HG03460 (cell line): ENCODE results near the gene DUS4L.

ENCODE experiments used
- ATAC-seq: cut with Tn5 transposase; IDR thresholded peaks from one replicate; pipeline ENCODE4 v1.9.1; 2021; ENCODE audit not compliant: unreplicated experiment

DUS4L gene

GRCh38 chr7:107579885-107580715 is 16.3 kb downstream of the DUS4L start, which contains the start of gene BCAP29:
Gene BCAP29 (plus strand): TSS chr7:107580246. CDS start chr7:107580773, 527 bp downstream.
- ATAC-seq: peak; percentile 92

GRCh38 chr7:107580716-107581383 is 17.1 kb downstream of the DUS4L start:
- no peak for ATAC-seq

GRCh38 chr7:107581387-107582013 is 17.7 kb downstream of the DUS4L start:
- no peak for ATAC-seq

GRCh38 chr7:107582875-107583274 is 19.1 kb downstream of the DUS4L start:
- ATAC-seq: no peak

GRCh38 chr7:107584716-107585115 is 20.9 kb downstream of the DUS4L start:
- ATAC-seq: no peak

- no peak for ATAC-seq
These were observed 24.9 kb downstream of the DUS4L start for GRCh38 chr7:107588529-107589130.

- no peak for ATAC-seq
These were observed 27.6 kb downstream of the DUS4L start for GRCh38 chr7:107591421-107591820.

- no peak for ATAC-seq
These were observed 28.7 kb downstream of the DUS4L start for GRCh38 chr7:107592361-107593024.

GRCh38 chr7:107593025-107593410 is 29.2 kb downstream of the DUS4L start:
- no peak for ATAC-seq

GRCh38 chr7:107594961-107595737 is 31.4 kb downstream of the DUS4L start:
- ATAC-seq: no peak

- ATAC-seq: no peak
These were observed 33.3 kb downstream of the DUS4L start for GRCh38 chr7:107596881-107597581.

GRCh38 chr7:107597582-107597916 is 33.8 kb downstream of the DUS4L start:
- no peak for ATAC-seq

GRCh38 chr7:107597953-107598352 is 34.2 kb downstream of the DUS4L start:
- no peak for ATAC-seq

GRCh38 chr7:107599262-107599661 is 35.5 kb downstream of the DUS4L start:
- ATAC-seq: no peak

GRCh38 chr7:107600816-107601215 is 37.0 kb downstream of the DUS4L start:
- ATAC-seq: no peak

GRCh38 chr7:107605218-107605815 is 41.5 kb downstream of the DUS4L start:
- no peak for ATAC-seq

- no peak for ATAC-seq
These were observed 42.5 kb downstream of the DUS4L start for GRCh38 chr7:107606303-107606702.

GRCh38 chr7:107609811-107610261 is 46.1 kb downstream of the DUS4L start:
- no peak for ATAC-seq

GRCh38 chr7:107610323-107610722 is 46.6 kb downstream of the DUS4L start:
- no peak for ATAC-seq
